ENCODE measurements around the gene MGP.

MGP gene

GRCh38 chr12:14846876-14847580 lies 38.6 kb downstream of the MGP start:
- no peak overlapping the region for H3K27ac ChIP-seq

GRCh38 chr12:14846042-14846587 lies 39.5 kb downstream of the MGP start:
- H3K27ac ChIP-seq = no peak overlapping the region
- no peak for TF ChIP-seq CTCF (conservative IDR thresholded peaks at IDR 0.05)
- TF ChIP-seq ZFX (IDR thresholded peaks at IDR 0.05) = no peak

More at GRCh38 chr12:14846876-14847580, 38.6 kb downstream of the MGP start:
- TF ChIP-seq ZFX (IDR thresholded peaks at IDR 0.05) (no peak), CTCF (conservative IDR thresholded peaks at IDR 0.05) (no peak)

GRCh38 chr12:14845350-14845750 lies 40.3 kb downstream of the MGP start:
- no peak for TF ChIP-seq ZFX (IDR thresholded peaks at IDR 0.05)
- peak; percentile 86 for TF ChIP-seq CTCF (conservative IDR thresholded peaks at IDR 0.05)
- no peak overlapping the region for H3K27ac ChIP-seq

GRCh38 chr12:14844401-14844800 lies 41.3 kb downstream of the MGP start:
- no peak overlapping the region for H3K27ac ChIP-seq
- TF ChIP-seq CTCF (conservative IDR thresholded peaks at IDR 0.05) = no peak
- no peak for TF ChIP-seq ZFX (IDR thresholded peaks at IDR 0.05)

GRCh38 chr12:14843425-14843887 lies 42.2 kb downstream of the MGP start, which contains the start of gene ART4:
TSS of gene ART4 (minus strand) at chr12:14843526. CDS start at chr12:14843113, 413 bp downstream.
- no peak within 1 kb of the TSS for H3K27ac ChIP-seq
- TF ChIP-seq CTCF (conservative IDR thresholded peaks at IDR 0.05) = no peak
- TF ChIP-seq ZFX (IDR thresholded peaks at IDR 0.05) = no peak

- TF ChIP-seq CTCF (conservative IDR thresholded peaks at IDR 0.05) (no peak), ZFX (IDR thresholded peaks at IDR 0.05) (no peak)
- H3K27ac ChIP-seq = no peak overlapping the region
These were observed 43.3 kb downstream of the MGP start for GRCh38 chr12:14842315-14842714.

GRCh38 chr12:14841761-14842160 lies 43.9 kb downstream of the MGP start:
- H3K27ac ChIP-seq = no peak overlapping the region
- TF ChIP-seq CTCF (conservative IDR thresholded peaks at IDR 0.05) (no peak), ZFX (IDR thresholded peaks at IDR 0.05) (no peak)

Measured in C4-2B (cell line).